Panc1 (cell line): ENCODE results near the gene MSANTD2. TPM values are rescaled to one million over a fixed set of nuclear protein-coding genes. Genes with fewer than 3 reads are reported as not detected.

Source experiments
- ATAC-seq: fragments of 200-7000 bp; cut with Tn5 transposase; 2 replicates; pipeline ENCODE4 v1.9.1; 2020; ENCODE audit warnings: mild to moderate bottlenecking, moderate library complexity
- BruUV-seq: library from RNA; stranded (reverse); fragments of 400-500 nt; replicated peaks from 2 replicates; lab custom pipeline; 2021; lab: Mats Ljungman, UMichigan
- CTCF ChIA-PET: fragments of 300-600 bp; sonication (Branson Sonifier 250); formaldehyde crosslinking; loops from one replicate; lab custom pipeline; 2022; ENCODE audit warnings: antibody characterized with exemption; lab: Charles Lee
- POLR2A ChIA-PET: fragments of 300-600 bp; sonication (Branson Sonifier 250); formaldehyde crosslinking; loops from one replicate; lab custom pipeline; 2022; ENCODE audit warnings: antibody characterized with exemption; lab: Charles Lee
- DNase-seq: peaks from one replicate; pipeline ENCODE4 v3.0.0-alpha.2; 2010; ENCODE audit warnings: low read depth, low spot score
- H3K27ac ChIP-seq: 2 replicates; pipeline ENCODE4 v1.5.1; 2011; ENCODE audit warnings: mild to moderate bottlenecking, low read length, inconsistent platforms
- H3K27me3 ChIP-seq: fragments of 200-500 bp; sonication (Bioruptor generic); 2 replicates; pipeline ENCODE4 v1.6.0; 2014; ENCODE audit warnings: low read length, inconsistent platforms; ENCODE audit not compliant: control insufficient read depth, insufficient read depth
- H3K36me3 ChIP-seq: fragments of 200-500 bp; sonication (Bioruptor generic); 2 replicates; pipeline ENCODE4 v1.5.1; 2014; ENCODE audit warnings: inconsistent platforms, mild to moderate bottlenecking, low read length, moderate library complexity; ENCODE audit not compliant: control insufficient read depth, insufficient read depth
- H3K4me1 ChIP-seq: 2 replicates; pipeline ENCODE4 v1.5.1; 2011; ENCODE audit warnings: inconsistent platforms, mild to moderate bottlenecking, low read length, moderate library complexity; ENCODE audit not compliant: control insufficient read depth, insufficient read depth
- H3K4me3 ChIP-seq, 2 experiments: 2 replicates each; pipeline ENCODE4 v1.5.1; 2011 to 2012; ENCODE audit warnings: low read depth in 2 of 2, low read length in 2 of 2, mild to moderate bottlenecking in 2 of 2, inconsistent platforms in 1 of 2, moderate library complexity in 1 of 2
- H3K9me3 ChIP-seq: fragments of 200-500 bp; sonication (Bioruptor generic); 2 replicates; pipeline ENCODE4 v1.5.1; 2014; ENCODE audit warnings: low read depth, mild to moderate bottlenecking, inconsistent platforms, low read length, moderate library complexity; ENCODE audit not compliant: control insufficient read depth, insufficient read depth
- CTCF ChIP-seq: fragments of 450-650 bp; IDR thresholded peaks from 2 replicates; pipeline ENCODE4 v1.5.1; 2017; ENCODE audit warnings: mild to moderate bottlenecking
- POLR2AphosphoS5 ChIP-seq: IDR thresholded peaks from 2 replicates; pipeline ENCODE4 v1.6.1; 2012; ENCODE audit warnings: mild to moderate bottlenecking, low read depth, low read length, moderate library complexity
- REST ChIP-seq, 2 experiments: IDR thresholded peaks; 2 replicates each; pipeline ENCODE4 v1.6.1; 2011 to 2012; ENCODE audit warnings: low read depth in 2 of 2, control low read depth in 1 of 2, low read length in 1 of 2, mild to moderate bottlenecking in 1 of 2, moderate library complexity in 1 of 2; ENCODE audit not compliant: insufficient read depth in 1 of 2
- SIN3A ChIP-seq: IDR thresholded peaks from 2 replicates; pipeline ENCODE4 v1.6.1; 2012; ENCODE audit warnings: low read depth, mild to moderate bottlenecking, low read length, moderate library complexity, borderline replicate concordance; ENCODE audit not compliant: insufficient read depth
- TCF7L2 ChIP-seq: IDR thresholded peaks from 2 replicates; pipeline ENCODE4 v1.6.1; 2011; ENCODE audit warnings: mild to moderate bottlenecking, low read depth, low read length, inconsistent platforms
- in situ Hi-C: cut with HindIII; loops from 2 replicates; pipeline ENCODE4 v1.10.0; 2016; ENCODE audit warnings: low sequenced_read_pairs, low pct_unique_long_range_greater_than_20kb
- intact Hi-C: fragments of 100-400 bp; cut with micrococcal nuclease; formaldehyde crosslinking; loops from one replicate; pipeline ENCODE4 v1.10.0; 2022; ENCODE audit not compliant: unreplicated experiment
- total RNA-seq: library from RNA; stranded (reverse); gene quantifications from one replicate; pipeline ENCODE4 v1.2.1, GENCODE V29; 2021; ENCODE audit not compliant: unreplicated experiment

Gene MSANTD2
- total RNA-seq, 1 experiment from 2014 or later = 20.5 TPM

GRCh38 chr11:124728134-124728533 is 72.1 kb downstream of the MSANTD2 start:
- DNase-seq = no peak
- ChIA-PET CTCF (interaction anchor here (0.6 kb wide), 1 partner anchor 38 kb away, joined by 7 read pairs; no protein-coding TSS in a partner anchor), POLR2A (no interaction called here)
- BruUV-seq = no TSS peak
- H3K27ac ChIP-seq = no peak overlapping the region
- in situ Hi-C loops (no loop called here), intact Hi-C loops (no loop called here)
- no peak for TF ChIP-seq SIN3A
- no peak for TF ChIP-seq REST (IDR thresholded peaks at IDR 0.05; ENCODE audit: insufficient read depth in 1 of 2, low read depth in 2 of 2, low read length in 1 of 2)
- no peak for TF ChIP-seq TCF7L2
- TF ChIP-seq POLR2AphosphoS5 = no peak
- TF ChIP-seq CTCF = no peak
- ATAC-seq = no peak
- no peaks in the 10 kb centered on the region for H3K36me3 ChIP-seq
- peaks cover 19% of the 10 kb centered on the region for H3K27me3 ChIP-seq
- no peak overlapping the region for H3K4me3 ChIP-seq
- H3K9me3 ChIP-seq = no peaks in the 10 kb centered on the region
- H3K4me1 ChIP-seq = no peaks in the 10 kb centered on the region

- in situ Hi-C loops (no loop called here), intact Hi-C loops (no loop called here)
- no peak for TF ChIP-seq SIN3A
- TF ChIP-seq REST (IDR thresholded peaks at IDR 0.05; ENCODE audit: insufficient read depth in 1 of 2, low read depth in 2 of 2, low read length in 1 of 2) = no peak
- TF ChIP-seq TCF7L2 = no peak
- TF ChIP-seq CTCF = no peak
- no peak for TF ChIP-seq POLR2AphosphoS5
- Histone ChIP-seq H3K27me3 (peaks cover 22% of the 10 kb centered on the region), H3K27ac (no peak overlapping the region), H3K4me3 (no peak overlapping the region), H3K4me1 (no peaks in the 10 kb centered on the region), H3K36me3 (no peaks in the 10 kb centered on the region), H3K9me3 (no peaks in the 10 kb centered on the region)
- ATAC-seq = no peak
- ChIA-PET CTCF (no interaction called here), POLR2A (no interaction called here)
- no TSS peak for BruUV-seq
- no peak for DNase-seq
These were observed 72.7 kb downstream of the MSANTD2 start for GRCh38 chr11:124727474-124727873.
